HFF-Myc (cell line): Measurements from ENCODE around the gene BEST2.
A peak's percentile ranks its signal among the peaks of the same experiment; 100 is the strongest.

Experiments
- DNase-seq: peaks from one replicate; pipeline ENCODE4 v3.0.0-alpha.2; 2011; ENCODE audit warnings: low read depth; ENCODE audit errors: extremely low read depth
- H3K4me3 ChIP-seq: replicated peaks from 2 replicates; pipeline ENCODE4 v1.5.1; 2011; ENCODE audit warnings: low read depth, mild to moderate bottlenecking, control low read depth, low read length
- CTCF ChIP-seq: IDR thresholded peaks from 2 replicates; pipeline ENCODE4 v1.5.1; 2012; ENCODE audit warnings: mild to moderate bottlenecking, low read depth, low read length, control low read depth; ENCODE audit errors: missing control alignments

The BEST2 gene

DNA sequence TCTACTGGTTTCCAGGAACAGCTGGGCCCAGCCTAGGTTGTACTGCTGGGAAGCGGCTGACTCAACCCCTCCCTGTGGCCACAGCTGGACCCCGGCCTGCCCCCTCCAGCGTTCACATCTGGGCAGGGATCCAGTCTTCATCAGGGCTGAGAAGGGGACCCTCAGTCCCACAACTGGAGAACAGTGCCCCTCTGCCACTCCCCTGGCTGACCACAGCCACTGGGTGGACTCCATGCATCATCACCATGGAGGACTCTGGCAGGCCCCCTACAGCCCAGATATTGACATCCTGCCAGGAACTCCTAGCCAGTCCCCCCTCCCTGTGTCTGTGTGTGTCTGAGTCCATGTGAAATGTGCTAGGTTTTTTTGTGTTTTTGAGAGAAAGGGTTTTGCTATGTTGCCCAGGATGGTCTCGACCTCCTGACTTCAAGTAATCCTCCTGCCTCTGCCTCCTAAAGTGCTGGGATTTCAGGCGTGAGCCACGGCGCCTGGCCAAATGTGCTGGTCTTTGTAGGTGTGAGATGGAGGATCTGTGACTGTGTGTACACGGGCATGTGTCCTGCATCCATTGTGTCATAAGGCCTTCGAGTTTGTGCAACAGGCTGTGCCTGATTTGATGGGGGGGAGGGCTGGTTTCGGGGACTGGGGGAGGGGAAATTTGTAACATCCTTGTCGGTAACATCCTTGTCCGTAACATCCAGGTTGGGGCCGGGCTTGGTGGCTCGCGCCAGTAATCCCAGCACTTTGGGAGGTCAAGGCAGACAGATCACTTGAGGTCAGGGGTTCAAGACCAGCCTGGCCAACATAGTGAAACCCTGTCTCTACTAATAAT lies 27.8 kb downstream of the BEST2 start:
- H3K4me3 ChIP-seq: peak overlapping the region; percentile 55
- no peak for TF ChIP-seq CTCF
- no peak for DNase-seq

GRCh38 chr19:12782174-12782423 lies 30.5 kb downstream of the BEST2 start:
- peak overlapping the region; percentile 41 for H3K4me3 ChIP-seq
- DNase-seq: no peak
- TF ChIP-seq CTCF: no peak

- no peak for TF ChIP-seq CTCF
- H3K4me3 ChIP-seq: peak overlapping the region; percentile 41
- DNase-seq: no peak
Observed at GRCh38 chr19:12782424-12783290, 31.1 kb downstream of the BEST2 start.

DNA sequence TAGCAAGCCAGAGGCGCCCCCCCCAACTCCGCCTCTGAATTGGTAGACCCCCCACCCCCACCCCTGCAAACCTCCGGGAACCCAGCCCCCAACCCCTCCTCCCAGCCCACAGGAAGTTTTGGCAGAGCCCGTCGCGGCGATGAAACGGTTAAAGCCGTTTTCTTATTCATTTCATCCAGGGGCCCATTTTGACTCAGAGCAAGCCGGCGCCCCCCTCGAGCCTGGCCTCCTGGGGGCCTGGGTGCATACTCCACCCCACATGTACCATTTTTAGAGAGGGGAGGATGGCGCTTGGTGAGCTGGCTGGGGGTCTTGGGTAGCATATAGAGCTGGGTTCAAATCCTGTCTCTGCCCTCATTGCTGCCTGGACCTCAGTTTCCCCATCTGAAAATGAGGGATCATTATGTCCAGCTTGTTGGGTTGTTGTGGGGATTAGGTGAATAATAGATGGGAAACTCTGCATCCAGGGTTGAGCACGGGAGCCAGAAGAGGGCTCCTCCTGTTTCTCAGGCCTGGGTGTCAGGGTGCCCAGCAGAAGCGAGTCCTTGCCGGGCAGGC lies 31.8 kb downstream of the BEST2 start:
- peak overlapping the region; percentile 41; the same call in 1 of the 2 replicates for H3K4me3 ChIP-seq
- TF ChIP-seq CTCF: no peak
- no peak for DNase-seq

DNA sequence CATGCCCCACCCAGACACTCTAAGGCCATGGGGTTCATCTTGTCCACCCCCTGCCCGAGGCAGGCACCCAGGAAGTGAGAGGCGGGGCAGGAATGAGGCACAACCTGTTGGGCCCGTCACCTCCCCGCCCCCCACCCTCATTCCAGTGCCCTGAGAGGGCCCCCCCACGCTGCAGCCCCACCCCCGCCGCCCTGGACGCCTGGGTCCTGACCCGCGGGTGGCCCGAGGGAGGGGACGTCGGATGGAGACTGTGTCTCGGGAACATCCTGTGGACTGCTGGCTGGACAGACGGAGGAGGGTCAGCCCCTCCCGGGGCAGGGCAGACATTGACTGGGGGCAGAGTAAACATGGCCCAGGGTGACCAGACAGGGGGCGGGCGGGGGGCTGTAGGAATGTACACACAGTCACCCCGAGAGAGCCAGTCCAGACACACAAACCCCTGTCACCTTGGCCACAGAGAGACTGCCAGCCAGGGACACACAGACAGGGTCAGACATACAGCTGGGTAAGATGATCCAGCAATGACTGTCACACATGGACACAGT lies 32.3 kb downstream of the BEST2 start:
- no peak for DNase-seq
- no peak overlapping the region for H3K4me3 ChIP-seq
- TF ChIP-seq CTCF: no peak

DNA sequence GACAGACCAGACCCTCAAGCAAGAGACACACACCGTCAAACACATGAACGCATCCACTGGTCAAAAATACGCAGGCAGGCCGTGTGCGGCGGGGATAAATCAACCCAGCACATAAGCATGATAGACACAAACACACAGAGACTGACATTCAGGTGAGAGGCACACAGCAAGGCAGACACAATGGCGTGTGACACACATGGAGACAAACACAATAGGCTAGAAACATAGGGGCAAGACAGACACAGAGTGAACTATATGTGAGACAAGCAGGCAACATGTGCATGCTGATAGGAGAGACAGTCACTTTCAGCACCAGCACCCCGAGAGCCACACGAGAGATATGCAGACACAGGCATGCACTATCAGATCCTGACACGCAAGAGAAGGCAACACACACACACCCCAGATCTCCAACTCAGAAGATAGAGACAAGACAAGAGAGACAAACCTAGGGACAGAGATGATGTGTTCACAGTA lies 32.8 kb downstream of the BEST2 start:
- TF ChIP-seq CTCF: no peak
- no peak overlapping the region for H3K4me3 ChIP-seq
- DNase-seq: no peak
